OCI-LY3 (cell line): ENCODE measurements around the gene KCNJ12.

Experiments used
- H2AFZ ChIP-seq: fragments of 200-600, 300-600 bp; shearing (Covaris generic); 2 replicates; pipeline ENCODE4 v1.6.0; 2014; ENCODE audit warnings: antibody characterized with exemption, low read depth, low read length
- H3K27ac ChIP-seq: fragments of 200-600, 300-600 bp; sonication (generic); 2 replicates; pipeline ENCODE4 v1.5.1; 2014; ENCODE audit warnings: mild to moderate bottlenecking, low read length, moderate library complexity, mixed read lengths
- H3K27me3 ChIP-seq: fragments of 200-600, 300-600 bp; sonication (generic); 2 replicates; pipeline ENCODE4 v1.6.1; 2014; ENCODE audit warnings: low read depth, low read length, mixed read lengths
- H3K36me3 ChIP-seq: fragments of 200-600, 300-600 bp; sonication (generic); replicated peaks from 2 replicates; pipeline ENCODE3; 2014; ENCODE audit warnings: low read depth, low read length, mixed read lengths
- H3K4me1 ChIP-seq: fragments of 300-600, 200-600 bp; sonication (generic); 2 replicates; pipeline ENCODE4 v1.6.1; 2014; ENCODE audit warnings: low read length, mixed read lengths
- H3K4me2 ChIP-seq: fragments of 200-600, 300-600 bp; sonication (generic); 2 replicates; pipeline ENCODE4 v1.6.1; 2014; ENCODE audit warnings: low read length, mixed read lengths
- H3K4me3 ChIP-seq: fragments of 300-600, 200-600 bp; sonication (generic); 2 replicates; pipeline ENCODE4 v1.5.1; 2014; ENCODE audit warnings: antibody characterized with exemption, mild to moderate bottlenecking, low read length, moderate library complexity
- H3K79me2 ChIP-seq: fragments of 300-600, 200-600 bp; shearing (Covaris generic); 2 replicates; pipeline ENCODE4 v1.6.1; 2014; ENCODE audit warnings: mild to moderate bottlenecking, low read length, mixed read lengths
- H3K9ac ChIP-seq: fragments of 300-600, 200-600 bp; shearing (Covaris generic); 2 replicates; pipeline ENCODE4 v1.6.0; 2014; ENCODE audit warnings: mild to moderate bottlenecking, low read length, moderate library complexity
- H3K9me3 ChIP-seq: fragments of 200-600, 300-600 bp; shearing (Covaris generic); 2 replicates; pipeline ENCODE4 v1.6.1; 2014; ENCODE audit warnings: low read length, mixed read lengths; ENCODE audit not compliant: insufficient read depth
- H4K20me1 ChIP-seq: fragments of 200-600, 300-600 bp; sonication (generic); 2 replicates; pipeline ENCODE4 v1.6.1; 2016; ENCODE audit warnings: low read length, mixed read lengths; ENCODE audit not compliant: insufficient read depth
- CTCF ChIP-seq: fragments of 200-600, 300-600 bp; sonication (generic); IDR thresholded peaks from 2 replicates; pipeline ENCODE4 v1.5.1; 2014; ENCODE audit warnings: antibody characterized with exemption, low read length, low read depth
- EZH2phosphoT487 ChIP-seq: fragments of 200-600 bp; shearing (Covaris generic); IDR thresholded peaks from 2 replicates; pipeline ENCODE4 v1.6.1; 2018; ENCODE audit warnings: antibody characterized with exemption, mixed run types, low read depth

The KCNJ12 gene

GRCh38 chr17:21371511-21372081, 4.6 kb upstream of the KCNJ12 start:
- H2AFZ ChIP-seq: no peak overlapping the region
- peaks cover 7% of the 10 kb centered on the region for H3K4me1 ChIP-seq
- H3K36me3 ChIP-seq: no peaks in the 10 kb centered on the region
- H3K4me2 ChIP-seq: no peak overlapping the region
- H3K9me3 ChIP-seq: no peaks in the 10 kb centered on the region
- H3K79me2 ChIP-seq: no peaks in the 10 kb centered on the region
- no peaks in the 10 kb centered on the region for H4K20me1 ChIP-seq
- H3K27ac ChIP-seq: no peak overlapping the region
- no peaks in the 10 kb centered on the region for H3K27me3 ChIP-seq
- no peak overlapping the region for H3K9ac ChIP-seq
- TF ChIP-seq EZH2phosphoT487 (no peak), CTCF (no peak)
- H3K4me3 ChIP-seq: no peak overlapping the region

GRCh38 chr17:21372256-21372954, 3.8 kb upstream of the KCNJ12 start:
- no peaks in the 10 kb centered on the region for H4K20me1 ChIP-seq
- no peaks in the 10 kb centered on the region for H3K9me3 ChIP-seq
- no peaks in the 10 kb centered on the region for H3K27me3 ChIP-seq
- H3K4me1 ChIP-seq: peaks cover 7% of the 10 kb centered on the region
- no peaks in the 10 kb centered on the region for H3K36me3 ChIP-seq
- no peak overlapping the region for H3K4me3 ChIP-seq
- TF ChIP-seq CTCF: no peak
- no peak for TF ChIP-seq EZH2phosphoT487
- no peak overlapping the region for H3K9ac ChIP-seq
- H3K79me2 ChIP-seq: no peaks in the 10 kb centered on the region
- no peak overlapping the region for H2AFZ ChIP-seq
- no peak overlapping the region for H3K4me2 ChIP-seq
- no peak overlapping the region for H3K27ac ChIP-seq

GRCh38 chr17:21373036-21373435, 3.1 kb upstream of the KCNJ12 start:
- no peak overlapping the region for H3K4me3 ChIP-seq
- no peak for TF ChIP-seq CTCF
- no peak for TF ChIP-seq EZH2phosphoT487
- no peak overlapping the region for H3K9ac ChIP-seq
- H3K27me3 ChIP-seq: no peaks in the 10 kb centered on the region
- H3K27ac ChIP-seq: no peak overlapping the region
- H3K4me1 ChIP-seq: peaks cover 7% of the 10 kb centered on the region
- no peaks in the 10 kb centered on the region for H3K36me3 ChIP-seq
- H2AFZ ChIP-seq: no peak overlapping the region
- H3K9me3 ChIP-seq: no peaks in the 10 kb centered on the region
- H3K79me2 ChIP-seq: no peaks in the 10 kb centered on the region
- no peaks in the 10 kb centered on the region for H4K20me1 ChIP-seq
- no peak overlapping the region for H3K4me2 ChIP-seq

- Histone ChIP-seq H3K4me1 (peaks cover 7% of the 10 kb centered on the region), H3K9ac (no peak overlapping the region), H3K79me2 (no peaks in the 10 kb centered on the region), H2AFZ (no peak overlapping the region), H3K4me3 (no peak overlapping the region), H3K9me3 (no peaks in the 10 kb centered on the region), H3K27ac (no peak overlapping the region), H3K4me2 (no peak overlapping the region), H3K36me3 (no peaks in the 10 kb centered on the region), H3K27me3 (no peaks in the 10 kb centered on the region), H4K20me1 (no peaks in the 10 kb centered on the region)
- TF ChIP-seq EZH2phosphoT487 (no peak), CTCF (no peak)
Measured at GRCh38 chr17:21373696-21374440, 2.3 kb upstream of the KCNJ12 start.
